Activated naive CD4-positive, alpha-beta T cell treated with anti-CD3 and anti-CD28 coated beads, Interleukin-2, amount 10 ng/mL, durations not matched to agents 7 days and 5 days (primary cell): ENCODE data around the gene FCSK.
"Not testable (repeated sequence)": the region's sequence is repeated elsewhere in the genome, so short reads cannot be mapped to it uniquely, and the experiment has no call there.

Experiments used
- CTCF ChIA-PET: fragments of 350-600 bp; sonication (Branson Sonifier 250); formaldehyde crosslinking; loops from one replicate; lab custom pipeline; 2021; ENCODE audit warnings: antibody characterized with exemption; lab: Charles Lee
- DNase-seq: peaks from one replicate; pipeline ENCODE4 v3.0.0-alpha.2; 2020
- H3K27ac Mint-ChIP-seq: one replicate; pipeline ENCODE4 v1.8.0; 2021; ENCODE audit warnings: mild to moderate bottlenecking, moderate library complexity, mixed read lengths
- H3K27me3 Mint-ChIP-seq: one replicate; pipeline ENCODE4 v1.8.0; 2021; ENCODE audit warnings: mild to moderate bottlenecking, mixed read lengths
- H3K36me3 Mint-ChIP-seq: one replicate; pipeline ENCODE4 v1.8.0; 2021; ENCODE audit warnings: mixed read lengths
- H3K4me1 Mint-ChIP-seq: one replicate; pipeline ENCODE4 v1.8.0; 2021; ENCODE audit warnings: mixed read lengths
- H3K4me3 Mint-ChIP-seq: one replicate; pipeline ENCODE4 v1.8.0; 2021; ENCODE audit warnings: mild to moderate bottlenecking, moderate library complexity, mixed read lengths
- H3K9me3 Mint-ChIP-seq: one replicate; pipeline ENCODE4 v1.8.0; 2021; ENCODE audit warnings: mixed read lengths

The FCSK gene

DNA sequence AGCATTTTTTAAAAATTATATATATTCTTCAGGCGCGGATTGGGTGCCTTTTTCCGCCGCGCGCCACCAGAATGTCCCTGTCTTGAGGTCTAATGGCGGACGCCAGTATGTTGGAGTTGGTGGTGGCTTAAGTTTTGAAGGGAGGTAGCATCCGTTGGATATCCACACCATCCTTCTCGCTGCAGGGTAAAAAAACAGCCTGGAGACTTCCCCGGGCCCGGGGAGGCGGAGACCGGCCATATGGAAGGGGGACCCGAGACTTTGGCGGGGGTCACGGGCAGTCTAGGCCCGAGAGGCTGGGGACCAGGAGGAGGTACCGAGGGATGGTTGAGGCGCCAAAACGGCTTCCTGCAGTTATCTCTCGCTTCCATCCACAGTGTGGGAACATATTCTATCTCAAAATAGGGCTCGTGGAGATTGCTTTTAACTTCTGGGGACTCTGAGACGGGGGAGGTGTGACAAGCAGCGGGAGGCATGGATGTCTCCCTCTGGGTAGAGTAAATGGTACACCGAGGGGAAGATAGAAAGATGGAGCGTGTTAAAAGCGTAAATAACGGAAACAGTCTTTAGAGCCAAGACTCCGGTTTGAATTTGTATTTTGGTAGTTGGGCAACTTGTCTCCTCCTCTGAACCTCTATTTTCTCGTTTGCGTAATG lies 69.5 kb downstream of the FCSK start, which contains the start of gene SF3B3:
Gene SF3B3, plus strand, starts transcription at position 74 of the 656 bp plus-strand sequence. CDS start 2,841 bp downstream, outside the sequence.
- peaks cover 60% of the 10 kb centered on the region for H3K36me3 Mint-ChIP-seq
- H3K4me1 Mint-ChIP-seq, result peaks cover 61% of the 10 kb centered on the region
- no peaks in the 10 kb centered on the region for H3K27me3 Mint-ChIP-seq
- DNase-seq, result peak; percentile 80
- H3K4me3 Mint-ChIP-seq, result peak within 1 kb of the TSS; percentile 99
- CTCF ChIA-PET, result interaction anchor here (1.1 kb wide), 1 partner anchor 15 kb away, joined by 5 read pairs; no protein-coding TSS in a partner anchor
- no peaks in the 10 kb centered on the region for H3K9me3 Mint-ChIP-seq
- H3K27ac Mint-ChIP-seq, result peak within 1 kb of the TSS; percentile 99

DNA sequence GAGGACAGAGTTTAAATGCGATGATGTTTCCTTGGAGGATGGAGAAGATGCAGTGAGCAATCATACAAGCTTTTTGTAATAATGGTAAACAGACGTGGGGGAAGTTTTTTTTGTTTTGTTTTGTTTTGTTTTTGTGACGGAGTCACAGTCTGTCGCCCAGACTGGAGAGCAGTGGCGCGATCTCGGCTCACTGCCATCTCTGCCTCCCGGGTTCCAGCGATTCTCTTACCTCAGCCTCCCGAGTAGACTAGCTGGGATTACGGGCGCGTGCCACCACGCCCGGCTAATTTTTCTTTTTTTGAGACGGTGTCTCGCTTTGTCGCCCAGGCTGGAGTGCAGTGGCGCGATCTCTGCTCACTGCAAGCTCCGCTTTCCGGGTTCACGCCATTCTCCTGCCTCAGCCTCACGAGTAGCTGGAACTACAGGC lies 70.0 kb downstream of the FCSK start:
- H3K27me3 Mint-ChIP-seq, H3K9me3 Mint-ChIP-seq: not testable (repeated sequence)
- peak overlapping the region; percentile 99 for H3K27ac Mint-ChIP-seq
- peaks cover 64% of the 10 kb centered on the region for H3K36me3 Mint-ChIP-seq
- CTCF ChIA-PET, result interaction anchor here (1.0 to 1.6 kb wide), 4 partner anchors 15 to 144 kb away, joined by 3 to 5 read pairs (median 4); no protein-coding TSS in a partner anchor
- H3K4me1 Mint-ChIP-seq, result peaks cover 66% of the 10 kb centered on the region
- peak; percentile 44 for DNase-seq
- H3K4me3 Mint-ChIP-seq, result peak overlapping the region; percentile 99

DNA sequence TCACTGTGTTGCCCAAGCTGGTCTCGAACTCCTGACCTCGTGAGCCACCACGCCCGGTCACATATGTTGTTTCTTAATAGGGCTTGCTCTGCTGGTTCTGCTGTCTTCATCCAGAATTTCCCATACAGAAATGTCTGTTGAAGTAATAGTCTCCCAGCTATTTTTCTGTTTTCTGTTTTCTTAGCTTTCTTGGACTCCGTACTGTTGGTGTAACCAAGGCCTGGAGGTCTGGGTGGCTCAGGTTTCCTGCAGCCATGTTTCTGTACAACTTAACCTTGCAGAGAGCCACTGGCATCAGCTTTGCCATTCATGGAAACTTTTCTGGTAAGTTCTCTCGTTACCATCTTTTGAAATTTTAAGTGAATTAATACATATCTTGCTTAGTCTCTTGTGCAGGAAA lies 72.0 kb downstream of the FCSK start:
- peaks cover 65% of the 10 kb centered on the region for H3K36me3 Mint-ChIP-seq
- CTCF ChIA-PET, result interaction anchor here (1.3 kb wide), 1 partner anchor 17 kb away, joined by 7 read pairs; no protein-coding TSS in a partner anchor

DNA sequence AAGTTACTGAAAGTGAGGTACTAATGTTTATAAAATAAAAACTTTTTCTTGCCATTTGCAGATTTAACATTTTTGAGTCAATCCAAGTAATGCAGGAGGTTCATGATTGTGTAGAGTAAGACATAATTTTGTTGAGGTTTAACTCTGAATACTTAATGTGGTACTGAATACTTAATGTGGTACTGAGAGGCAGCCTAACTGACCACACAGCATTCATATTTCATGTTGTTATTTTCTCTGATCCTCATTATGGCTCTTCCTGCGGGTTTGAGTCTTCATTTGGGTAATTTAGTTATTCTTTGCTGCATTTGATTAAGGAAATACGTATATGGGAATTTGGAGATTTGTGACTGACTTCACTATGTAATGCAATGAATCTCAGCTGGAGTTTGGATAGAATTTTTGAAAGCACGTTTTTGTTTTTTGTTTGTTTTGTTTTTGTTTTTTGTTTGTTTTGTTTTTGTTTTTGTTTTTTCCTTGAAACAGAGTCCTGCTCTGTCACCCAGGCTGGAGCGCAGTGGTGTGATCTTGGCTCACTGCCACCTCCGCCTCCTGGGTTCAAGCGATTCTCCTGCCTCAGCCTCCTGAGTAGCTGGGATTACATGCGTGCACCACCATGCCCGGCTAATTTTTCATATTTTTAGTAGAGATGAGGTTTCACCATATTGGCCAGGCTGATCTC lies 73.1 kb downstream of the FCSK start:
- CTCF ChIA-PET, result interaction anchor here (0.6 kb wide), 1 partner anchor 174 kb away, joined by 3 read pairs; no protein-coding TSS in a partner anchor
- H3K36me3 Mint-ChIP-seq, result peaks cover 68% of the 10 kb centered on the region
- H3K4me1 Mint-ChIP-seq, result peaks cover 46% of the 10 kb centered on the region

More for the DNA sequence above, 72.0 kb downstream of the FCSK start:
- H3K9me3 Mint-ChIP-seq, result no peaks in the 10 kb centered on the region
- peaks cover 56% of the 10 kb centered on the region for H3K4me1 Mint-ChIP-seq
- peak overlapping the region; percentile 64 for H3K4me3 Mint-ChIP-seq
- DNase-seq, result no peak
- H3K27me3 Mint-ChIP-seq, result no peaks in the 10 kb centered on the region
- H3K27ac Mint-ChIP-seq, result peak overlapping the region; percentile 83

DNA sequence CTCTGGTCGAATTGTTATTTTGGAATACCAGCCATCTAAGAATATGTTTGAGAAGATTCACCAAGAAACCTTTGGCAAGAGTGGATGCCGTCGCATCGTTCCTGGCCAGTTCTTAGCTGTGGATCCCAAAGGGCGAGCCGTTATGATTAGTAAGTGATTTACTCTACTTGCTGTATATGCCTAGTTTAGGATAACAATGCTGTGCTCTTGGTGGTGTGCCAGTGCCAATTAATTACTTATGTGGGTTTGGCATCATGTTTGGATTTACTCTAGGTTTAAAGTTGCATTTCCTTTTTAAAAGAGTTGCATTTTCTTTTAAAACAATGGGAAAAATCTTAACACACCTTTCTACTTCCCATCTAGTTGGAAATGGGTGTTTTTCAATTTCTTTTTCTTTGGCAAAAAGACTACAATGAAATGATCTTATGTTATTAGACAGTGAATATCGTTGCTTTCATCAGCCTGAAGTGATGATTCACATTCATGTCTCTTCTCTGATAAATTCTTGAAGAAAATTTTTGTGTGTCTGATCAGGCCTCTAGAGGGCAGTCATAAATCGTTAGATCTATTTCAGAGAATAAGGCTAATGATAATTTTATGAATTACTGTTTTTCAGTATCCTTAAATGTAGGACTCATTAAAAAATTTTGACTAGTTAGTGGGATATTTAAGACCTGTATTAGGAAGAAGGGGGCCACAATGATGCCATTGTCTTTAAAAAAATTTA lies 74.8 kb downstream of the FCSK start:
- peaks cover 48% of the 10 kb centered on the region for H3K4me1 Mint-ChIP-seq
- no peak overlapping the region for H3K4me3 Mint-ChIP-seq
- no peak overlapping the region for H3K27ac Mint-ChIP-seq
- CTCF ChIA-PET, result interaction anchor here (0.9 to 1.1 kb wide), 2 partner anchors 9 to 12 kb away, joined by 3 read pairs; no protein-coding TSS in a partner anchor
- H3K36me3 Mint-ChIP-seq, result peaks cover 66% of the 10 kb centered on the region
- DNase-seq, result no peak
- no peaks in the 10 kb centered on the region for H3K9me3 Mint-ChIP-seq
- H3K27me3 Mint-ChIP-seq, result no peaks in the 10 kb centered on the region

More for the DNA sequence above, 73.1 kb downstream of the FCSK start:
- H3K9me3 Mint-ChIP-seq, result no peaks in the 10 kb centered on the region
- no peak overlapping the region for H3K27ac Mint-ChIP-seq
- peak overlapping the region; percentile 64 for H3K4me3 Mint-ChIP-seq
- DNase-seq, result no peak
- no peaks in the 10 kb centered on the region for H3K27me3 Mint-ChIP-seq
